IMR-90 (cell line): ENCODE data around the gene CDS2. TPM values are rescaled to one million over a fixed set of nuclear protein-coding genes. Genes with fewer than 3 reads are reported as not detected.

ENCODE experiments used
- ATAC-seq: fragments of 200-7000 bp; cut with Tn5 transposase; 2 replicates; pipeline ENCODE4 v1.9.1; 2020; ENCODE audit warnings: low read depth, mild to moderate bottlenecking, moderate library complexity
- BruUV-seq: library from RNA; stranded (reverse); fragments of 400-500 nt; replicated peaks from 2 replicates; lab custom pipeline; 2021; lab: Mats Ljungman, UMichigan
- CTCF ChIA-PET: fragments of 300-600 bp; formaldehyde crosslinking; extraction: SDS; loops from one replicate; lab custom pipeline; 2021; ENCODE audit warnings: antibody characterized with exemption; lab: Yijun Ruan, JAX
- POLR2A ChIA-PET: fragments of 300-600 bp; sonication (Branson Sonifier 250); formaldehyde crosslinking; loops from one replicate; lab custom pipeline; 2022; ENCODE audit warnings: antibody characterized with exemption; ENCODE audit not compliant: unreplicated experiment; lab: Charles Lee
- DNase-seq: peaks from one replicate; pipeline ENCODE4 v3.0.0; 2013
- H2AFZ ChIP-seq: replicated peaks from 2 replicates; pipeline ENCODE3; 2013; ENCODE audit warnings: low read length, mild to moderate bottlenecking; ENCODE audit not compliant: poor library complexity
- H2AK5ac ChIP-seq: 2 replicates; pipeline ENCODE4 v1.6.1; 2013; ENCODE audit warnings: low read depth, low read length, inconsistent platforms
- H2AK9ac ChIP-seq: replicated peaks from 2 replicates; pipeline ENCODE3; 2013; ENCODE audit warnings: mild to moderate bottlenecking, low read depth, low read length, moderate library complexity; ENCODE audit not compliant: poor library complexity
- H2BK120ac ChIP-seq: 2 replicates; pipeline ENCODE4 v1.6.1; 2013; ENCODE audit warnings: low read depth, low read length, inconsistent platforms
- H2BK15ac ChIP-seq: 3 replicates; pipeline ENCODE4 v1.6.1; 2013; ENCODE audit warnings: low read depth, low read length, inconsistent platforms
- H2BK20ac ChIP-seq: 2 replicates; pipeline ENCODE4 v1.6.1; 2013; ENCODE audit warnings: low read depth, mild to moderate bottlenecking, inconsistent platforms, low read length, moderate library complexity
- H2BK5ac ChIP-seq: 2 replicates; pipeline ENCODE4 v1.6.1; 2013; ENCODE audit warnings: mild to moderate bottlenecking, low read depth, low read length, inconsistent platforms; ENCODE audit not compliant: poor library complexity, severe bottlenecking
- H3K14ac ChIP-seq: replicated peaks from 2 replicates; pipeline ENCODE4 v1.6.1; 2013; ENCODE audit warnings: low read depth, low read length, inconsistent platforms
- H3K18ac ChIP-seq: 2 replicates; pipeline ENCODE4 v1.6.1; 2013; ENCODE audit warnings: low read depth, low read length, control low read depth
- H3K23ac ChIP-seq: 2 replicates; pipeline ENCODE4 v1.6.1; 2013; ENCODE audit warnings: low read depth, low read length, inconsistent platforms
- H3K27ac ChIP-seq: 2 replicates; pipeline ENCODE4 v1.5.1; 2013; ENCODE audit warnings: mild to moderate bottlenecking, control low read depth, low read length; ENCODE audit not compliant: insufficient read depth
- H3K27me3 ChIP-seq: 2 replicates; pipeline ENCODE4 v1.6.1; 2013; ENCODE audit warnings: low read length; ENCODE audit not compliant: control insufficient read depth, insufficient read depth
- H3K36me3 ChIP-seq: 2 replicates; pipeline ENCODE4 v1.6.1; 2013; ENCODE audit warnings: low read length, mixed read lengths; ENCODE audit not compliant: control insufficient read depth, insufficient read depth
- H3K4ac ChIP-seq: 2 replicates; pipeline ENCODE4 v1.6.1; 2013; ENCODE audit warnings: low read depth, low read length, inconsistent platforms
- H3K4me1 ChIP-seq: 2 replicates; pipeline ENCODE4 v1.6.1; 2013; ENCODE audit warnings: low read length, mixed read lengths; ENCODE audit not compliant: control insufficient read depth, insufficient read depth
- H3K4me2 ChIP-seq: 2 replicates; pipeline ENCODE4 v1.6.1; 2013; ENCODE audit warnings: low read depth, mild to moderate bottlenecking, control low read depth, low read length, moderate library complexity
- H3K4me3 ChIP-seq: 2 replicates; pipeline ENCODE4 v1.5.1; 2013; ENCODE audit warnings: low read depth, mild to moderate bottlenecking, control low read depth, low read length, moderate library complexity; ENCODE audit not compliant: insufficient read depth
- H3K56ac ChIP-seq: 2 replicates; pipeline ENCODE4 v1.6.1; 2013; ENCODE audit warnings: low read length, inconsistent platforms; ENCODE audit not compliant: insufficient read depth; ENCODE audit errors: extremely low read depth
- H3K79me1 ChIP-seq, 2 experiments: 2 replicates each; pipeline ENCODE4 v1.6.1; 2013; ENCODE audit warnings: low read length in 2 of 2, inconsistent platforms in 1 of 2, low read depth in 1 of 2
- H3K9ac ChIP-seq: 2 replicates; pipeline ENCODE4 v1.6.1; 2013; ENCODE audit warnings: low read depth, low read length, control low read depth
- H3K9me1 ChIP-seq: 2 replicates; pipeline ENCODE4 v1.6.1; 2013; ENCODE audit warnings: low read length, inconsistent platforms; ENCODE audit not compliant: insufficient read depth
- H3K9me3 ChIP-seq: 2 replicates; pipeline ENCODE4 v1.6.1; 2013; ENCODE audit warnings: low read length; ENCODE audit not compliant: control insufficient read depth, insufficient read depth
- H4K20me1 ChIP-seq: 2 replicates; pipeline ENCODE4 v1.6.1; 2013; ENCODE audit warnings: low read length, inconsistent platforms; ENCODE audit not compliant: insufficient read depth
- H4K5ac ChIP-seq: 2 replicates; pipeline ENCODE4 v1.6.1; 2013; ENCODE audit warnings: mild to moderate bottlenecking, low read depth, low read length, control low read depth
- H4K8ac ChIP-seq, 2 experiments: 2 replicates each; pipeline ENCODE4 v1.6.1; 2013; ENCODE audit warnings: low read depth in 2 of 2, low read length in 2 of 2, control low read depth in 1 of 2, inconsistent platforms in 1 of 2
- H4K91ac ChIP-seq: 2 replicates; pipeline ENCODE4 v1.6.1; 2013; ENCODE audit warnings: low read depth, low read length, inconsistent platforms; ENCODE audit not compliant: insufficient read depth
- RCOR1 ChIP-seq: IDR thresholded peaks from 2 replicates; pipeline ENCODE4 v1.6.1; 2012; ENCODE audit warnings: mild to moderate bottlenecking, low read length, improper control_type of control experiment; ENCODE audit not compliant: insufficient replicate concordance
- WGBS, 2 experiments: methylation state at CpG; one replicate each; pipeline versions ENCODE4 v1.1.5 to v1.1.7; 2013; ENCODE audit warnings: missing lambda C conversion rate in 2 of 2; ENCODE audit not compliant: insufficient read length in 1 of 2; ENCODE audit errors: extremely low coverage in 2 of 2; 5-methylcytosine and 5-hydroxymethylcytosine counted together
- dilution Hi-C: fragments of 300-500 bp; cut with HindIII; formaldehyde crosslinking; loops from one replicate; pipeline ENCODE4 v1.14.3; 2018; ENCODE audit warnings: low sequenced_read_pairs; ENCODE audit not compliant: unreplicated experiment
- in situ Hi-C: fragments of 300-500 bp; cut with MboI; formaldehyde crosslinking; loops from 3 replicates; pipeline ENCODE4 v1.14.3; 2019; ENCODE audit warnings: low sequenced_read_pairs, inconsistent platforms, mixed read lengths
- intact Hi-C: fragments of 100-400 bp; cut with micrococcal nuclease; formaldehyde crosslinking; loops from 2 replicates; pipeline ENCODE4 v1.10.0; 2022
- polyA plus RNA-seq, 3 experiments: library from polyadenylated mRNA; depleted of rRNA; stranded (reverse); fragments of >200 nt; gene quantifications; 2 replicates each; pipeline ENCODE4 v1.2.3, GENCODE V29; 2012; ENCODE audit warnings: low replicate concordance in 1 of 3
- total RNA-seq: library from RNA; depleted of rRNA; stranded (reverse); fragments of >200 nt; gene quantifications from 2 replicates; pipeline ENCODE4 v1.2.3, GENCODE V29; 2012
- TF ChIP-seq, protein P1 (sequence below): fragments of 150-350 bp; IDR thresholded peaks from 2 replicates; pipeline ENCODE4 v1.6.1; 2017; ENCODE audit warnings: mild to moderate bottlenecking, antibody characterized with exemption, low read length, low read depth

The CDS2 gene
- total and polyA plus RNA-seq, 2 of the 4 experiments (the other 2 are of a cell fraction) = 17.0 to 47.1 TPM

DNA sequence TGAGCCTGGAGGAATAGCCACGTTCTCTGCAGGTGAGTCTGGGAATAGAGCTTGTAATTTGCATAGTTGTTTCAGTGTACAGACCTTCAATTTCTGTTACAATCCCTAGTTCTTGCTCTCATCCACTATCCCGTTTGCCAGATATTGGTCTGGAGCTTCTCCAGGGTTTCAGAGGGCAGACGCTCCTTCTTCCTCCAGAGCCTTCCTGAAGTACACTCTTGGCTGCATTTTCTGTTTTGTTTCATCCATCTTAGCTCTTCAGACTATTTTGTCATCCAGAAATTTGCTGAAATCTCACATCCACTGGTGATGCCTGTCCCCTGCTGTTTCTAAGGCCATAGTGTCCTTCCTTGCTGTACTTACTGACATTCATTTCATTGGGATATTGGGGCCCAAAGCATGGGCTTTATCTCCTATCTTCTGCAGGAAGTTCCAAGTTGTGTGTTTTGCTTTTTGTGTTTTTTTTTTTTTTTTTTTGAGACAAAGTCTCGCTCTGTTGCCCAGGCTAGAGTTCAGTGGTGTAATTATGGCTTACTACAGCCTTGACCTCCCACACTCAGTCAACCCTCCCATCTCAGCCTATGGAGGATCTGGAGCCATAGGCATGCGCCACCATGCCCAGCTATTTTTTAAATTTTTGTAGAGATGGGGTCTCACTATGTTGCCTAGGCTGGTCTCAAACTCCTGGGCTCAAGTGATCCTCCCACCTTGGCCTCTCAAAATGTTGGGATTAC, 18.7 kb downstream of the CDS2 start:
- H3K4ac ChIP-seq = peak overlapping the region; percentile 58
- in situ Hi-C loops = no loop called here
- H4K91ac ChIP-seq = no peak overlapping the region
- peaks cover 41% of the 10 kb centered on the region for H4K20me1 ChIP-seq
- no peak overlapping the region for H3K18ac ChIP-seq
- no peak overlapping the region for H2BK5ac ChIP-seq
- DNase-seq (no peak), ATAC-seq (no peak)
- no peak overlapping the region for H2AFZ ChIP-seq
- no peak overlapping the region for H2BK120ac ChIP-seq
- WGBS, 2 experiments = no CpG with 5 or more reads among the region's 5 CpGs
- ChIA-PET POLR2A (no interaction called here), CTCF (no interaction called here)
- no peak overlapping the region for H3K27ac ChIP-seq
- no peaks in the 10 kb centered on the region for H3K9me3 ChIP-seq
- H3K56ac ChIP-seq = no peak overlapping the region
- H3K14ac ChIP-seq = no peak overlapping the region; the same call in 1 of the 2 replicates
- dilution Hi-C loops = no loop called here
- BruUV-seq = no TSS peak
- no peak overlapping the region for H2BK15ac ChIP-seq
- H3K23ac ChIP-seq = peak overlapping the region; percentile 15
- H3K79me1 ChIP-seq = peaks cover 35 to 93% of the 10 kb centered on the region in 2 experiments
- H2AK5ac ChIP-seq = 0 out of 2 replicates have a peak overlapping the region, but pooled peaks have one; percentile 62
- no peak overlapping the region for H4K8ac ChIP-seq
- H2AK9ac ChIP-seq = no peak overlapping the region
- peaks cover 36% of the 10 kb centered on the region for H3K9me1 ChIP-seq
- no peak overlapping the region for H3K4me2 ChIP-seq
- H4K5ac ChIP-seq = no peak overlapping the region
- H3K27me3 ChIP-seq = no peaks in the 10 kb centered on the region
- H3K36me3 ChIP-seq = no peaks in the 10 kb centered on the region; the same call in 1 of the 2 replicates
- no peak overlapping the region for H2BK20ac ChIP-seq
- peaks cover 7% of the 10 kb centered on the region for H3K4me1 ChIP-seq
- no peak overlapping the region for H3K9ac ChIP-seq
- H3K4me3 ChIP-seq = no peak overlapping the region
- TF ChIP-seq, protein P1, sequence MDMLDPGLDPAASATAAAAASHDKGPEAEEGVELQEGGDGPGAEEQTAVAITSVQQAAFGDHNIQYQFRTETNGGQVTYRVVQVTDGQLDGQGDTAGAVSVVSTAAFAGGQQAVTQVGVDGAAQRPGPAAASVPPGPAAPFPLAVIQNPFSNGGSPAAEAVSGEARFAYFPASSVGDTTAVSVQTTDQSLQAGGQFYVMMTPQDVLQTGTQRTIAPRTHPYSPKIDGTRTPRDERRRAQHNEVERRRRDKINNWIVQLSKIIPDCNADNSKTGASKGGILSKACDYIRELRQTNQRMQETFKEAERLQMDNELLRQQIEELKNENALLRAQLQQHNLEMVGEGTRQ = no peak
- no peak for TF ChIP-seq RCOR1
- intact Hi-C loops = no loop called here
